MM.1S (cell line): ENCODE measurements around the gene OTULIN.

Source experiments
- DNase-seq: peaks from one replicate; pipeline ENCODE4 v3.0.0-alpha.2; 2015
- H2AFZ ChIP-seq: fragments of 300-600 bp; sonication (generic); 2 replicates; pipeline ENCODE4 v1.6.0; 2016; ENCODE audit warnings: antibody characterized with exemption, low read length
- H3F3A ChIP-seq: fragments of 300-600 bp; sonication (generic); 2 replicates; pipeline ENCODE4 v1.6.1; 2016; ENCODE audit warnings: mild to moderate bottlenecking, antibody characterized with exemption, low read length, moderate library complexity, mixed read lengths; ENCODE audit not compliant: insufficient read depth
- H3K27ac ChIP-seq: fragments of 300-600 bp; sonication (generic); 2 replicates; pipeline ENCODE4 v1.5.1; 2016; ENCODE audit warnings: mild to moderate bottlenecking, low read length
- H3K27me3 ChIP-seq: fragments of 300-600 bp; sonication (generic); replicated peaks from 2 replicates; pipeline ENCODE4 v1.6.0; 2016; ENCODE audit warnings: low read length; ENCODE audit not compliant: insufficient read depth
- H3K36me3 ChIP-seq: fragments of 300-600 bp; sonication (generic); replicated peaks from 2 replicates; pipeline ENCODE4 v1.6.1; 2016; ENCODE audit warnings: mild to moderate bottlenecking, low read length, mixed read lengths; ENCODE audit not compliant: insufficient read depth
- H3K4me1 ChIP-seq: fragments of 300-600 bp; sonication (generic); 2 replicates; pipeline ENCODE4 v1.6.1; 2016; ENCODE audit warnings: low read length, mixed read lengths
- H3K4me2 ChIP-seq: fragments of 300-600 bp; sonication (generic); 2 replicates; pipeline ENCODE4 v1.6.0; 2016; ENCODE audit warnings: low read depth, low read length
- H3K4me3 ChIP-seq: fragments of 300-600 bp; sonication (generic); 2 replicates; pipeline ENCODE4 v1.5.1; 2016; ENCODE audit warnings: low read length, mixed read lengths
- H3K79me2 ChIP-seq: fragments of 300-600 bp; sonication (generic); 2 replicates; pipeline ENCODE4 v1.6.1; 2016; ENCODE audit warnings: mixed run types, low read length, mixed read lengths
- H3K9ac ChIP-seq: fragments of 300-600 bp; sonication (generic); 2 replicates; pipeline ENCODE4 v1.6.1; 2016; ENCODE audit warnings: low read length, mixed read lengths
- H3K9me2 ChIP-seq: fragments of 300-600 bp; sonication (generic); replicated peaks from 2 replicates; pipeline ENCODE4 v1.6.1; 2016; ENCODE audit warnings: mild to moderate bottlenecking, low read length, mixed read lengths; ENCODE audit not compliant: insufficient read depth
- H3K9me3 ChIP-seq: fragments of 300-600 bp; sonication (generic); replicated peaks from 2 replicates; pipeline ENCODE4 v1.6.1; 2016; ENCODE audit warnings: mild to moderate bottlenecking, low read length, mixed read lengths; ENCODE audit not compliant: insufficient read depth
- H4K20me1 ChIP-seq: fragments of 300-600 bp; sonication (generic); 2 replicates; pipeline ENCODE4 v1.6.1; 2016; ENCODE audit warnings: mild to moderate bottlenecking, low read length, moderate library complexity, mixed read lengths; ENCODE audit not compliant: insufficient read depth
- EZH2 ChIP-seq: fragments of 300-600 bp; sonication (generic); optimal IDR thresholded peaks from 2 replicates; pipeline ENCODE3; 2017; ENCODE audit warnings: low read depth, mild to moderate bottlenecking, antibody characterized with exemption, low read length, mixed read lengths
- EZH2phosphoT487 ChIP-seq: fragments of 300-600 bp; sonication (generic); IDR thresholded peaks from 2 replicates; pipeline ENCODE4 v1.6.1; 2018; ENCODE audit warnings: antibody characterized with exemption, low read length
- TF ChIP-seq, protein P1 (sequence below): fragments of 300-600 bp; sonication (generic); IDR thresholded peaks from 2 replicates; pipeline ENCODE4 v1.5.1; 2016; ENCODE audit warnings: antibody characterized with exemption, low read length, mixed read lengths

OTULIN gene

DNA sequence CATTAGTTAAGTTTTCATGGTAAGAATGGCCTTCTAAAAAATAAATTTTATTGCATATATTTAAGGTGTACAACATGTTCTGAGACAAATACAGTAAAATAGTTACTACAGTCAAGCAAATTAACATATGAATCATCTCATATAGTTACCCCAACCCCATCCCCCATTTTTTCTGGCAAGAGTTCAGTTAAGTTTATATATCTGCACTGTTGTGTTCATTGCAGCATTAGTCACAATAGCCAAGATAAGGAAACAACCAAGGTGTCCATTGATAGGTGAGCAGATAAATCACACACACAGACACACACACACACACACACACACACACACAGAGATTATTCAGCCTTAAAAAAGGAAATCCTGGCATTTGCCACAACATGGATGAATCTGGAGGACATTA, 37.2 kb upstream of the OTULIN start:
- no peaks in the 10 kb centered on the region for H3K36me3 ChIP-seq
- no peaks in the 10 kb centered on the region for H3K27me3 ChIP-seq
- no peak overlapping the region for H3K4me3 ChIP-seq
- H3K9ac ChIP-seq: no peak overlapping the region
- H3K9me2 ChIP-seq: no peaks in the 10 kb centered on the region
- H3K4me1 ChIP-seq: peaks cover 13% of the 10 kb centered on the region
- TF ChIP-seq, protein P1, sequence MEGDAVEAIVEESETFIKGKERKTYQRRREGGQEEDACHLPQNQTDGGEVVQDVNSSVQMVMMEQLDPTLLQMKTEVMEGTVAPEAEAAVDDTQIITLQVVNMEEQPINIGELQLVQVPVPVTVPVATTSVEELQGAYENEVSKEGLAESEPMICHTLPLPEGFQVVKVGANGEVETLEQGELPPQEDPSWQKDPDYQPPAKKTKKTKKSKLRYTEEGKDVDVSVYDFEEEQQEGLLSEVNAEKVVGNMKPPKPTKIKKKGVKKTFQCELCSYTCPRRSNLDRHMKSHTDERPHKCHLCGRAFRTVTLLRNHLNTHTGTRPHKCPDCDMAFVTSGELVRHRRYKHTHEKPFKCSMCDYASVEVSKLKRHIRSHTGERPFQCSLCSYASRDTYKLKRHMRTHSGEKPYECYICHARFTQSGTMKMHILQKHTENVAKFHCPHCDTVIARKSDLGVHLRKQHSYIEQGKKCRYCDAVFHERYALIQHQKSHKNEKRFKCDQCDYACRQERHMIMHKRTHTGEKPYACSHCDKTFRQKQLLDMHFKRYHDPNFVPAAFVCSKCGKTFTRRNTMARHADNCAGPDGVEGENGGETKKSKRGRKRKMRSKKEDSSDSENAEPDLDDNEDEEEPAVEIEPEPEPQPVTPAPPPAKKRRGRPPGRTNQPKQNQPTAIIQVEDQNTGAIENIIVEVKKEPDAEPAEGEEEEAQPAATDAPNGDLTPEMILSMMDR: no peak
- TF ChIP-seq EZH2phosphoT487: no peak
- no peak for TF ChIP-seq EZH2
- no peaks in the 10 kb centered on the region for H3K79me2 ChIP-seq
- no peak overlapping the region for H3K27ac ChIP-seq
- H3F3A ChIP-seq: peaks cover 11% of the 10 kb centered on the region
- no peak overlapping the region for H3K4me2 ChIP-seq
- no peaks in the 10 kb centered on the region for H3K9me3 ChIP-seq
- no peaks in the 10 kb centered on the region; the same call in 1 of the 2 replicates for H4K20me1 ChIP-seq
- no peak overlapping the region for H2AFZ ChIP-seq
- no peak for DNase-seq

GRCh38 chr5:14628346-14628745, 36.2 kb upstream of the OTULIN start:
- Histone ChIP-seq H4K20me1 (no peaks in the 10 kb centered on the region; the same call in 1 of the 2 replicates), H3K4me2 (no peak overlapping the region), H3F3A (peaks cover 11% of the 10 kb centered on the region), H3K27me3 (no peaks in the 10 kb centered on the region), H3K9ac (no peak overlapping the region), H3K9me3 (no peaks in the 10 kb centered on the region), H3K27ac (no peak overlapping the region), H3K36me3 (no peaks in the 10 kb centered on the region), H3K79me2 (no peaks in the 10 kb centered on the region), H3K4me1 (peaks cover 13% of the 10 kb centered on the region), H2AFZ (no peak overlapping the region), H3K4me3 (no peak overlapping the region), H3K9me2 (no peaks in the 10 kb centered on the region)
- peak; percentile 73 for DNase-seq
- TF ChIP-seq, protein P1: no peak
- TF ChIP-seq EZH2phosphoT487: no peak
- no peak for TF ChIP-seq EZH2

DNA sequence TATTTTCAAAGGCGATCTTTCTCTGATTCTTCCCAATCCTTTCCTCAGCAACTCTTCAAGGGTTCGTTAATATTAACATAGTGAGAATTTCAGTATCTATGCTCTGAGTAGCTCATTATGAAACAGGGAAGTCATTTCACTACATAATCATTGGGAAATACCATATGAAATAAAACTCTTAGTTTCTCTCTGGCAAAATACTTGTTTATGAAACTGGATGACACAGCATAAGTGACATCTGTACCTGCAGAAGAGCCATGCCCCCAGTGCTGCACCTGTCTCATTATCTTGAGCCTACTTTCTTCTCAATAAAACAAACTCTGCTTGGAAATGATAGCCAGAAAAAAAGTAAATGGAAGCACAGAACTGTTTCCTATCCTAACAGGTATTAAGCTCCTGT, 33.8 kb upstream of the OTULIN start:
- DNase-seq: peak; percentile 78
- Histone ChIP-seq H3K27me3 (no peaks in the 10 kb centered on the region), H3K9me2 (no peaks in the 10 kb centered on the region), H3K4me1 (peaks cover 13% of the 10 kb centered on the region), H4K20me1 (no peaks in the 10 kb centered on the region; the same call in 1 of the 2 replicates), H3K9me3 (no peaks in the 10 kb centered on the region), H3K79me2 (no peaks in the 10 kb centered on the region), H3K36me3 (no peaks in the 10 kb centered on the region), H3K4me3 (no peak overlapping the region), H3K27ac (no peak overlapping the region), H3K9ac (no peak overlapping the region), H2AFZ (no peak overlapping the region), H3F3A (peaks cover 11% of the 10 kb centered on the region), H3K4me2 (peak overlapping the region; percentile 41; the same call in 1 of the 2 replicates)
- TF ChIP-seq EZH2 (no peak), EZH2phosphoT487 (no peak)
- TF ChIP-seq, protein P1: no peak
